ENCODE results near the gene OLIG3. TPM values are rescaled to one million over a fixed set of nuclear protein-coding genes. Genes with fewer than 3 reads are reported as not detected.
A peak's percentile ranks its signal among the peaks of the same experiment; 100 is the strongest.

Gene OLIG3
- total RNA-seq, 1 donor from 2014 or later, result 0.14 TPM

DNA sequence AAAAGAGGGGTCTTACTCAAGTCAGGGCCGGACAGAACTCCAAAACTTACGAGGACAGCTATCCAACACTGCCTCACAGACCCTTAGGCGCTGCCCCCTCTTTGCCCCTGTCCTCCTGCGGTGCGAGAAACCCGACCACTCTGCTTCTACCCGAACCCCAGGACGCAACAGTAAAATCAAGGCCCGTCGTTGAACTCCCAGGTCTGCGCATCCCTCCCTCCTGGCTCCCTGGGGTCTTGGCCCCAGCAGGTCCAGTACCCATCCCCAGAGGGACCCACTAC, 6.4 kb downstream of the OLIG3 start:
- Histone ChIP-seq H3K36me3 (ENCODE audit: insufficient read depth, low read length) (no peaks in the 10 kb centered on the region), H3K4me1 (ENCODE audit: insufficient read depth, low read length) (no peaks in the 10 kb centered on the region), H4K20me1 (ENCODE audit: insufficient read depth, low read length) (no peaks in the 10 kb centered on the region), H3K4me2 (ENCODE audit: low read length) (no peak overlapping the region), H3K4me3 (ENCODE audit: insufficient read depth, low read depth, low read length) (no peak overlapping the region), H3K27me3 (ENCODE audit: insufficient read depth, low read length) (peaks cover 75% of the 10 kb centered on the region), H3K79me2 (ENCODE audit: insufficient read depth, low read length) (no peaks in the 10 kb centered on the region), H3K9me3 (ENCODE audit: insufficient read depth, low read depth, low read length) (peaks cover 3% of the 10 kb centered on the region), H2AFZ (ENCODE audit: low read depth, low read length) (no peak overlapping the region), H3K27ac (ENCODE audit: low read depth, low read length) (no peak overlapping the region), H3K9ac (ENCODE audit: low read length) (no peak overlapping the region)
- Mint-ChIP-seq H3K4me1 (ENCODE audit: low read depth, unreplicated experiment) (no peaks in the 10 kb centered on the region), H3K4me3 (ENCODE audit: unreplicated experiment) (no peak overlapping the region), H3K9me3 (ENCODE audit: unreplicated experiment) (peaks cover 14% of the 10 kb centered on the region), H3K27ac (ENCODE audit: unreplicated experiment) (no peak overlapping the region), H3K36me3 (ENCODE audit: low read depth, unreplicated experiment) (peaks cover 2% of the 10 kb centered on the region), H3K27me3 (ENCODE audit: low read depth, unreplicated experiment) (peaks cover 88% of the 10 kb centered on the region)
- DNase-seq (ENCODE audit: low read depth), result no peak
- TF ChIP-seq EZH2 (IDR thresholded peaks at IDR 0.05; ENCODE audit: insufficient read depth, low read length), result no peak
- TF ChIP-seq, protein P1, sequence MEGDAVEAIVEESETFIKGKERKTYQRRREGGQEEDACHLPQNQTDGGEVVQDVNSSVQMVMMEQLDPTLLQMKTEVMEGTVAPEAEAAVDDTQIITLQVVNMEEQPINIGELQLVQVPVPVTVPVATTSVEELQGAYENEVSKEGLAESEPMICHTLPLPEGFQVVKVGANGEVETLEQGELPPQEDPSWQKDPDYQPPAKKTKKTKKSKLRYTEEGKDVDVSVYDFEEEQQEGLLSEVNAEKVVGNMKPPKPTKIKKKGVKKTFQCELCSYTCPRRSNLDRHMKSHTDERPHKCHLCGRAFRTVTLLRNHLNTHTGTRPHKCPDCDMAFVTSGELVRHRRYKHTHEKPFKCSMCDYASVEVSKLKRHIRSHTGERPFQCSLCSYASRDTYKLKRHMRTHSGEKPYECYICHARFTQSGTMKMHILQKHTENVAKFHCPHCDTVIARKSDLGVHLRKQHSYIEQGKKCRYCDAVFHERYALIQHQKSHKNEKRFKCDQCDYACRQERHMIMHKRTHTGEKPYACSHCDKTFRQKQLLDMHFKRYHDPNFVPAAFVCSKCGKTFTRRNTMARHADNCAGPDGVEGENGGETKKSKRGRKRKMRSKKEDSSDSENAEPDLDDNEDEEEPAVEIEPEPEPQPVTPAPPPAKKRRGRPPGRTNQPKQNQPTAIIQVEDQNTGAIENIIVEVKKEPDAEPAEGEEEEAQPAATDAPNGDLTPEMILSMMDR (IDR thresholded peaks at IDR 0.05; ENCODE audit: insufficient read depth, low read depth, low read length), result no peak
- FAIRE-seq, result no peak

DNA sequence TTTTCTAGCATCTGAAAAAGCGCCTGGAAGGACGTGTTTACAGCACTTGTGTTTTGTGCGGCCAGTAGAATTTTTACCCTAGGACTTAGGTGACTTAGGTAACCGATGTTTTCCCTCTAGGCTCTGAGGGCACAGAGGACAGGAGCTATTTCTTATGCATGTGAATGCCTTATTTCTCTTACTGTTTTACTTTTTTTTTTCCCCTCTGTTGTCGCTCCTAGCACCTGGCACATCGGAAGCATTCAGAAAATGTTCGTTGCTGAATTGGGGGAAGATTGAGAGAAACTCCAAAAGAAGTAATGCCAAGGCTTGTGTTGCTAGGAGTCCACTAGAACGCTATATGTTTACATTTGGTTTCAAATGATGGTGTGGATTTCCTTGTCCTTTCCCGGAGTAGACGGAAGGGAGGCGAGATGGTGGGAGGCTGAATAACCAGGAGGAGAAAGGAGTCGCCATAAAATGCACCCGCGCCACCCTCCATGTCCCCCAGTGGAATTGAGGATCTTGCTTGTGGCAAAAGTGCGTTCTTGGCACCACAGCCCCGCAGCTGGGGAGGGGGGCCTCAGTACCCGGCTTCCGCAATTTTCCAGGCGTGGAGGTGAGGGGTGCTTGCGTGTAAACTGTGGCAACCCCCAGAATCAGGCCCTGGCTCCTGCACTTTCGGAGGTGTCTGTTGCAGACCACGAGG, 6.9 kb downstream of the OLIG3 start:
- Mint-ChIP-seq H3K4me1 (ENCODE audit: low read depth, unreplicated experiment) (no peaks in the 10 kb centered on the region), H3K27ac (ENCODE audit: unreplicated experiment) (no peak overlapping the region), H3K36me3 (ENCODE audit: low read depth, unreplicated experiment) (peaks cover 2% of the 10 kb centered on the region), H3K9me3 (ENCODE audit: unreplicated experiment) (peaks cover 9% of the 10 kb centered on the region), H3K27me3 (ENCODE audit: low read depth, unreplicated experiment) (peaks cover 83% of the 10 kb centered on the region), H3K4me3 (ENCODE audit: unreplicated experiment) (no peak overlapping the region)
- peaks cover 71% of the 10 kb centered on the region for H3K27me3 ChIP-seq (ENCODE audit: insufficient read depth, low read length)
- no peaks in the 10 kb centered on the region for H3K4me1 ChIP-seq (ENCODE audit: insufficient read depth, low read length)
- no peak overlapping the region for H3K9ac ChIP-seq (ENCODE audit: low read length)
- FAIRE-seq (no peak), DNase-seq (ENCODE audit: low read depth) (no peak)
- no peaks in the 10 kb centered on the region for H4K20me1 ChIP-seq (ENCODE audit: insufficient read depth, low read length)
- H3K4me3 ChIP-seq (ENCODE audit: insufficient read depth, low read depth, low read length), result no peak overlapping the region
- H2AFZ ChIP-seq (ENCODE audit: low read depth, low read length), result no peak overlapping the region
- TF ChIP-seq EZH2 (IDR thresholded peaks at IDR 0.05; ENCODE audit: insufficient read depth, low read length), result peak; percentile 52
- TF ChIP-seq, protein P1 (IDR thresholded peaks at IDR 0.05; ENCODE audit: insufficient read depth, low read depth, low read length), result no peak
- peaks cover 3% of the 10 kb centered on the region for H3K9me3 ChIP-seq (ENCODE audit: insufficient read depth, low read depth, low read length)
- H3K36me3 ChIP-seq (ENCODE audit: insufficient read depth, low read length), result no peaks in the 10 kb centered on the region
- no peaks in the 10 kb centered on the region for H3K79me2 ChIP-seq (ENCODE audit: insufficient read depth, low read length)
- H3K27ac ChIP-seq (ENCODE audit: low read depth, low read length), result no peak overlapping the region
- no peak overlapping the region for H3K4me2 ChIP-seq (ENCODE audit: low read length)

DNA sequence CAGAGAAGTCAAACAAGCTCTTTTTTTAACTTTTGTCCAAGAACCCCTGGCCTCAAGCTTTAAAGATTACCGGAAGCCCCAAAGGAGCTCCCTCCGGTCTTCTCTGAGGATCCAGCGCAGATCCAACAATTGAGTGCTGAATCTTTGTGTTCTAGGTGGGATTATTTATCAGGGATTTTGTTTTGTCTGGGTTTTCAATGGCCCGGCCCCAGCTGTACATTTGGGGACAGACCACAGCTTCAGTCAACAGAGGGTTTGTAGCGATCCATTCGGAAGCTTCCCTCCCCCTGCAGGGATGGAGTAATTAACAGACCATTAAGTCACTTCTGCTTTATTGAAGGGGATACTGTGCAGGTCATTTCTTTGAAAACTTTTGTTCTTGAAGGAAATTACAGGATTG, 7.8 kb downstream of the OLIG3 start:
- Histone ChIP-seq H3K4me3 (ENCODE audit: insufficient read depth, low read depth, low read length) (no peak overlapping the region), H3K4me2 (ENCODE audit: low read length) (no peak overlapping the region), H3K27ac (ENCODE audit: low read depth, low read length) (no peak overlapping the region), H3K79me2 (ENCODE audit: insufficient read depth, low read length) (no peaks in the 10 kb centered on the region), H3K27me3 (ENCODE audit: insufficient read depth, low read length) (peaks cover 62% of the 10 kb centered on the region), H4K20me1 (ENCODE audit: insufficient read depth, low read length) (no peaks in the 10 kb centered on the region), H2AFZ (ENCODE audit: low read depth, low read length) (no peak overlapping the region), H3K9me3 (ENCODE audit: insufficient read depth, low read depth, low read length) (peaks cover 3% of the 10 kb centered on the region), H3K4me1 (ENCODE audit: insufficient read depth, low read length) (no peaks in the 10 kb centered on the region), H3K9ac (ENCODE audit: low read length) (no peak overlapping the region), H3K36me3 (ENCODE audit: insufficient read depth, low read length) (no peaks in the 10 kb centered on the region)
- FAIRE-seq, result no peak
- no peak for DNase-seq (ENCODE audit: low read depth)
- Mint-ChIP-seq H3K27me3 (ENCODE audit: low read depth, unreplicated experiment) (peaks cover 74% of the 10 kb centered on the region), H3K36me3 (ENCODE audit: low read depth, unreplicated experiment) (no peaks in the 10 kb centered on the region), H3K4me1 (ENCODE audit: low read depth, unreplicated experiment) (no peaks in the 10 kb centered on the region), H3K4me3 (ENCODE audit: unreplicated experiment) (no peak overlapping the region), H3K27ac (ENCODE audit: unreplicated experiment) (no peak overlapping the region), H3K9me3 (ENCODE audit: unreplicated experiment) (peaks cover 8% of the 10 kb centered on the region)
- TF ChIP-seq, protein P1 (IDR thresholded peaks at IDR 0.05; ENCODE audit: insufficient read depth, low read depth, low read length), result no peak
- TF ChIP-seq EZH2 (IDR thresholded peaks at IDR 0.05; ENCODE audit: insufficient read depth, low read length), result no peak

Data from astrocyte (in vitro differentiated cells and primary cell).